Measurements from ENCODE around the gene SYNE2.

SYNE2 gene

DNA sequence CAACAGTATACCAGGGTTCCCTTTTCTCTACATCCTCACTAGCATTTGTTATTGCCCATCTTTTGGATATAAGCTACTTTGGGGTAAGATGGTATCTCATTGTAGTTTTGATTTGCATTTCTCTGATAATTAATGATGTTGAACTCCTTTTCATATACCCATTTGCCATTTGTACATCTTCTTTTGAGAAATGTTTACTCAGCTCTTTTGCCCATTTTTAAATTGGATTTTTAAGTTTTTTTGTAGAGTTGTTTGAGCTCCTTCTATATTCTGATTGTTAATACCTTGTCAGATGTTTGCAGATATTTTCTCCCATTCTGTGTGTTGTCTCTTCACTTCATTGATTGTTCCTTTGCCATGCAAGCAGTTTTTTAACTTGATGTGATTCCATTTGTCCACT, 419.2 kb downstream of the SYNE2 start:
- DNase-seq, result no peak
